GM12874 (cell line): Measurements from ENCODE around the gene VNN1.

Experiments
- CTCF ChIP-seq: IDR thresholded peaks from 2 replicates; pipeline ENCODE4 v1.5.1; 2011; ENCODE audit warnings: low read depth, mild to moderate bottlenecking, control low read depth, low read length, moderate library complexity; ENCODE audit not compliant: insufficient read depth

The VNN1 gene

GRCh38 chr6:132734694-132735236 lies 20.9 kb upstream of the VNN1 start:
- no peak for TF ChIP-seq CTCF

GRCh38 chr6:132733814-132734213 lies 20.0 kb upstream of the VNN1 start:
- TF ChIP-seq CTCF = no peak

GRCh38 chr6:132733283-132733682 lies 19.4 kb upstream of the VNN1 start:
- no peak for TF ChIP-seq CTCF

- no peak for TF ChIP-seq CTCF
Measured at GRCh38 chr6:132731086-132731485, 17.2 kb upstream of the VNN1 start.

GRCh38 chr6:132730560-132730959 lies 16.7 kb upstream of the VNN1 start:
- no peak for TF ChIP-seq CTCF

GRCh38 chr6:132728616-132729015 lies 14.8 kb upstream of the VNN1 start:
- 0 out of 2 replicates have a peak, but pooled peaks have one; percentile 10 for TF ChIP-seq CTCF

GRCh38 chr6:132726608-132726975 lies 12.7 kb upstream of the VNN1 start:
- no peak for TF ChIP-seq CTCF
